ENCODE results near the gene VPS51. TPM values are rescaled to one million over a fixed set of nuclear protein-coding genes. Genes with fewer than 3 reads are reported as not detected.
A peak's percentile ranks its signal among the peaks of the same experiment; 100 is the strongest.

VPS51 gene
- total and polyA plus RNA-seq, 4 donors: 69.6 to 164 (median 124) TPM

DNA sequence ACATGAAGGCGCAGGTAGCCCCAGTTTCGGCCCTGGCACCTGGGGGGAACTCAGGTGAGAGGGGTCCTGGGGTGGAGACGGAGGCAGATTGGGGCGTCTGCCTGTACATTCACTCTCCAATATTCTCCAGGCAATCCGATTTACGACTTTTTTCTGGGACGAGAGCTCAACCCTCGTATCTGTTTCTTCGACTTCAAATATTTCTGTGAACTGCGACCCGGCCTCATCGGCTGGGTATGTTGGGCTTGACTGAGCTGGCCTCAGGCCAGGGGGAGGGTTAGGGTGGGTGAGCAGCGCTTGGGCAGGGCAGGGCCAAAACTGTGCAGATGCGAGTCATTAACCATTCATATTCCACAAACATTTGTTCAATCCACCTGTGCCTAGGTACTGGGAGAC lies 17.3 kb downstream of the VPS51 start:
- ATAC-seq (ENCODE audit: insufficient read depth, low FRiP score): no peak
- WGBS, 2 donors: 21 to 23% methylated on average over 14 of the region's 14 CpGs
- Histone ChIP-seq H3K4me3 (no peak overlapping the region), H3K27me3 (ENCODE audit: control insufficient read depth in 3 of 3, insufficient read depth in 3 of 3, low read length in 2 of 3) (peaks cover 0 to 3% (median 0%) of the 10 kb centered on the region in 3 donors), H3K9ac (ENCODE audit: insufficient read depth in 1 of 2, low read length in 2 of 2) (no peak overlapping the region), H3K9me3 (ENCODE audit: control insufficient read depth in 4 of 4, insufficient read depth in 3 of 4, low read length in 3 of 4) (no peaks in the 10 kb centered on the region), H3K27ac (ENCODE audit: low read depth in 1 of 2, low read length in 1 of 2) (peak overlapping the region in 1 of 2 donors; percentile 77), H3K36me3 (ENCODE audit: control insufficient read depth in 4 of 4, insufficient read depth in 4 of 4, low read length in 4 of 4) (peaks cover 6 to 17% (median 12%) of the 10 kb centered on the region in 4 donors), H3K4me1 (ENCODE audit: control insufficient read depth in 5 of 5, insufficient read depth in 5 of 5, low read length in 5 of 5) (peaks cover 3 to 37% (median 9%) of the 10 kb centered on the region in 5 donors)
- TF ChIP-seq, protein P1, sequence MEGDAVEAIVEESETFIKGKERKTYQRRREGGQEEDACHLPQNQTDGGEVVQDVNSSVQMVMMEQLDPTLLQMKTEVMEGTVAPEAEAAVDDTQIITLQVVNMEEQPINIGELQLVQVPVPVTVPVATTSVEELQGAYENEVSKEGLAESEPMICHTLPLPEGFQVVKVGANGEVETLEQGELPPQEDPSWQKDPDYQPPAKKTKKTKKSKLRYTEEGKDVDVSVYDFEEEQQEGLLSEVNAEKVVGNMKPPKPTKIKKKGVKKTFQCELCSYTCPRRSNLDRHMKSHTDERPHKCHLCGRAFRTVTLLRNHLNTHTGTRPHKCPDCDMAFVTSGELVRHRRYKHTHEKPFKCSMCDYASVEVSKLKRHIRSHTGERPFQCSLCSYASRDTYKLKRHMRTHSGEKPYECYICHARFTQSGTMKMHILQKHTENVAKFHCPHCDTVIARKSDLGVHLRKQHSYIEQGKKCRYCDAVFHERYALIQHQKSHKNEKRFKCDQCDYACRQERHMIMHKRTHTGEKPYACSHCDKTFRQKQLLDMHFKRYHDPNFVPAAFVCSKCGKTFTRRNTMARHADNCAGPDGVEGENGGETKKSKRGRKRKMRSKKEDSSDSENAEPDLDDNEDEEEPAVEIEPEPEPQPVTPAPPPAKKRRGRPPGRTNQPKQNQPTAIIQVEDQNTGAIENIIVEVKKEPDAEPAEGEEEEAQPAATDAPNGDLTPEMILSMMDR (IDR thresholded peaks at IDR 0.05; ENCODE audit: control extremely low read depth, extremely low read depth): no peak
- peak; percentile 29 to 54 (median 41) for DNase-seq

DNA sequence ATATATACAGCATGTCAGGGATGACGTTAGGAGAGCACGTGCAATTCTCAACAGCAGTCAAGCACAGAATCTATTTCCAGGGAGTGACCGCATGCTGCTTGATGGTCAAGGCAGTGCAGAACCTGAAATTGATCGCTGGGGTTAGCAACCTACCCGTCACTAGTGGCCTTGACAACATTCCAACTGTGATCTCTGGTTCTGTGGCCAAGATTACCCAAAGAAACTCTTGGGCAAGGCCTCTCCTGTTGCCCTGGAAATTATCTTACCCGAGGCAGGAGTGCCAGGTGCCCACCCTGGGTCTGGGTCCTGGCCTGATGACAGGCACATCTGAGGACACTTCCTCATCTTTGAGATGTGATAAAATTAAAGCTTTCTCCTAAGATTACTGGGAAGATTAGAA lies 17.8 kb downstream of the VPS51 start:
- Histone ChIP-seq H3K4me1 (ENCODE audit: control insufficient read depth in 5 of 5, insufficient read depth in 5 of 5, low read length in 5 of 5) (peaks cover 3 to 37% (median 9%) of the 10 kb centered on the region in 5 donors), H3K9me3 (ENCODE audit: control insufficient read depth in 4 of 4, insufficient read depth in 3 of 4, low read length in 3 of 4) (no peaks in the 10 kb centered on the region), H3K27ac (ENCODE audit: low read depth in 1 of 2, low read length in 1 of 2) (no peak overlapping the region), H3K9ac (ENCODE audit: insufficient read depth in 1 of 2, low read length in 2 of 2) (no peak overlapping the region), H3K36me3 (ENCODE audit: control insufficient read depth in 4 of 4, insufficient read depth in 4 of 4, low read length in 4 of 4) (peaks cover under 1 to 17% (median 14%) of the 10 kb centered on the region in 4 donors), H3K27me3 (ENCODE audit: control insufficient read depth in 3 of 3, insufficient read depth in 3 of 3, low read length in 2 of 3) (peaks cover 0 to 3% (median 0%) of the 10 kb centered on the region in 3 donors), H3K4me3 (no peak overlapping the region)
- TF ChIP-seq, protein P1 (IDR thresholded peaks at IDR 0.05; ENCODE audit: control extremely low read depth, extremely low read depth): no peak
- ATAC-seq (ENCODE audit: insufficient read depth, low FRiP score) (no peak), DNase-seq (no peak)
- 75 to 80% methylated on average over 6 of the region's 6 CpGs for WGBS, 2 donors

DNA sequence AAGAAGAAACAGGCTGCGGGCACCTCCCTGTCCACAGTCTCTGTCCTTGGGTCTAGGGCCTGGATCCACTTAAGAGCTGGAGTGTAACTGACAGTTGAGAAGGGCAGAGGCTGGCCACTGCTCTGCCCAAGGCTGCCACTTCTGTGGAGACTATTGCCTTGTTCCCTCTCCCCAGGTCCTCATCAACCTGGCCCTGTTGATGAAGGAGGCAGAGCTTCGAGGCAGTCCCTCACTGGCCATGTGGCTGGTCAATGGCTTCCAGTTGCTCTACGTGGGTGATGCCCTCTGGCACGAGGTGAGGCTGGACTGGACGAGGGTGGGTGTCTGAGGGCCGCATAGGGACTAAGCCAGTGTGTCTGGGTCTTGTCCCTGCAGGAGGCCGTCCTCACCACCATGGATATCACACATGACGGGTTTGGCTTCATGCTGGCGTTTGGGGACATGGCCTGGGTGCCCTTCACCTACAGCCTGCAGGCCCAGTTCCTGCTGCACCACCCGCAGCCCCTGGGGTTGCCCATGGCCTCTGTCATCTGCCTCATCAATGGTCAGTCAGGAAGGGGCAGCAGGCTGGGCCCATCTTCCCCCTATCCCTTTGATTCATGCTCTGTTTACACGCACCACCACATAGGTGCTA lies 18.6 kb downstream of the VPS51 start:
- H3K36me3 ChIP-seq (ENCODE audit: control insufficient read depth in 4 of 4, insufficient read depth in 4 of 4, low read length in 4 of 4): peaks cover 3 to 15% (median 10%) of the 10 kb centered on the region in 4 donors
- no peaks in the 10 kb centered on the region for H3K9me3 ChIP-seq (ENCODE audit: control insufficient read depth in 4 of 4, insufficient read depth in 3 of 4, low read length in 3 of 4)
- WGBS, 2 donors: 93% methylated on average over 11 of the region's 11 CpGs
- peaks cover 3 to 37% (median 9%) of the 10 kb centered on the region in 5 donors for H3K4me1 ChIP-seq (ENCODE audit: control insufficient read depth in 5 of 5, insufficient read depth in 5 of 5, low read length in 5 of 5)
- DNase-seq (no peak), ATAC-seq (ENCODE audit: insufficient read depth, low FRiP score) (no peak)
- H3K9ac ChIP-seq (ENCODE audit: insufficient read depth in 1 of 2, low read length in 2 of 2): no peak overlapping the region
- H3K27ac ChIP-seq (ENCODE audit: low read depth in 1 of 2, low read length in 1 of 2): no peak overlapping the region
- TF ChIP-seq, protein P1 (IDR thresholded peaks at IDR 0.05; ENCODE audit: control extremely low read depth, extremely low read depth): no peak
- peaks cover 0 to 3% (median 0%) of the 10 kb centered on the region in 3 donors for H3K27me3 ChIP-seq (ENCODE audit: control insufficient read depth in 3 of 3, insufficient read depth in 3 of 3, low read length in 2 of 3)
- H3K4me3 ChIP-seq: no peak overlapping the region

All from lung (tissue), 12 donors.